Femur (tissue), 1 donor: ENCODE measurements around the gene NPHP1.
"Not testable (repeated sequence)": the region's sequence is repeated elsewhere in the genome, so short reads cannot be mapped to it uniquely, and the experiment has no call there.

Experiments used
- DNase-seq: peaks from one replicate; pipeline ENCODE4 v3.0.0-alpha.2; 2017

The NPHP1 gene

GRCh38 chr2:110101901-110102803 lies 102.7 kb downstream of the NPHP1 start:
- DNase-seq: no peak

GRCh38 chr2:110101280-110101844 lies 103.5 kb downstream of the NPHP1 start:
- DNase-seq: peak; percentile 94

GRCh38 chr2:110100880-110101279 lies 103.9 kb downstream of the NPHP1 start:
- DNase-seq: not testable (repeated sequence)

- DNase-seq: no peak
These were observed 104.3 kb downstream of the NPHP1 start for GRCh38 chr2:110100480-110100879.

GRCh38 chr2:110099471-110100225 lies 105.2 kb downstream of the NPHP1 start:
- DNase-seq: no peak

GRCh38 chr2:110099038-110099425 lies 105.8 kb downstream of the NPHP1 start:
- DNase-seq: no peak

- peak; percentile 9 for DNase-seq
These were observed 107.2 kb downstream of the NPHP1 start for GRCh38 chr2:110097506-110098220.

- DNase-seq: peak; percentile 8
These were observed 108.7 kb downstream of the NPHP1 start for GRCh38 chr2:110095994-110096633.

- not testable (repeated sequence) for DNase-seq
These were observed 109.8 kb downstream of the NPHP1 start for GRCh38 chr2:110094884-110095534.

- not testable (repeated sequence) for DNase-seq
These were observed 110.9 kb downstream of the NPHP1 start for GRCh38 chr2:110093924-110094323.

- DNase-seq: not testable (repeated sequence)
These were observed 114.6 kb downstream of the NPHP1 start for GRCh38 chr2:110090164-110090563.

- DNase-seq: not testable (repeated sequence)
These were observed 121.1 kb downstream of the NPHP1 start for GRCh38 chr2:110083757-110084156.

- DNase-seq: not testable (repeated sequence)
These were observed 121.7 kb downstream of the NPHP1 start for GRCh38 chr2:110083162-110083561.

GRCh38 chr2:110078104-110078503 lies 126.7 kb downstream of the NPHP1 start:
- not testable (repeated sequence) for DNase-seq

GRCh38 chr2:110075896-110076295 lies 128.9 kb downstream of the NPHP1 start:
- not testable (repeated sequence) for DNase-seq
